NCI-H226 (cell line): ENCODE results near the gene LHFPL6.

Source experiments
- DNase-seq: peaks from one replicate; pipeline ENCODE4 v3.0.0-alpha.2; 2015

LHFPL6 gene

DNA sequence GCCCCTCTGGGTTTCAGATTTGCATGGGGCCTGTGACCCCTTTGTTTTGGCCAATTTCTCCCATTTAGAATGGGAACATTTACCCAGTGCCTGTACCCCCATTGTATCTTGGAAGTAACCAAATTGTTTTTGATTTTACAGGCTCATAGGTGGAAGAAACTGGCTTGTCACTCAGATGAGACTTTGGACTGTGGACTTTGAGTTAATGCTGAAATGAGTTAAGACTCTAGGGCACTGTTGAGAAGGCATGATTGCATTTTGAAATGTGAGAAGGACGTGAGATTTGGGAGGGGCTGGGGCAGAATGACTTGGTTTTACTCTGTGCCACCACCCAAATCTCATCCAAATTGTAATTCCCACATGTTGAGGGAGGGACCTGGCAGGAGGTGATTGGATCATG is 306.0 kb downstream of the LHFPL6 start:
- DNase-seq = no peak

DNA sequence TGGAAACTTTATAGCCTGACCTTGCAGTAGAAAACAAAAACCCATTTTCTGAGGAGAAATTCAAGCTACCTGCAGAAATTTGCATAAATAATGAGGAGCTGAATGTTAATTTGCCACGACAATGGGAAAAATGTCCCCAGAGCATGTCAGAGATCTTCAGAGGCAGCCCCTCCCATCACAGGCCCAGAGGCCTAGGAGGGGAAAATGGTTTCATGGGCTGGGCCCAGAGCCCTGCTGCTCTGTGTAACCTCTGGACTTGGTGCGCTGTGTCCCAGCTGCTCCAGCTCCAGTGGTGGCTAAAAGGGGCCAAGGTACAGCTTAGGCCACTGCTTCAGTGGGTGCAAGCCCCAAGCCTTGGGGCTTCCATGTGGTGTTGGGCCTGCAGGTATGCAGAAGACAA is 306.8 kb downstream of the LHFPL6 start:
- DNase-seq = no peak
